Vagina (tissue), 2 donors: ENCODE results near the gene SHISA3. TPM values are rescaled to one million over a fixed set of nuclear protein-coding genes. Genes with fewer than 3 reads are reported as not detected.

Experiments used
- DNase-seq, 2 donors: peaks; one replicate each; pipeline ENCODE4 v3.0.0-alpha.2; 2017; ENCODE audit errors: extremely low spot score in 2 of 2
- H3K27ac ChIP-seq: fragments of 200-600 bp; sonication (generic); one replicate; pipeline ENCODE4 v1.5.1; 2019
- H3K27me3 ChIP-seq: fragments of 200-600 bp; sonication (generic); one replicate; pipeline ENCODE4 v1.5.1; 2019
- H3K36me3 ChIP-seq, 2 donors: fragments of 200-600 bp; sonication (generic); one replicate each; pipeline ENCODE4 v1.5.1; 2017 to 2019
- H3K4me1 ChIP-seq: fragments of 200-600 bp; sonication (generic); one replicate; pipeline ENCODE4 v1.5.1; 2019
- H3K4me3 ChIP-seq, 2 donors: fragments of 200-600 bp; sonication (generic); 1 replicate in 1 of 2; 2 replicates in 1 of 2; pipeline ENCODE4 v1.5.1; 2016 to 2019
- H3K9me3 ChIP-seq: fragments of 200-600 bp; sonication (generic); one replicate; pipeline ENCODE4 v1.5.1; 2019
- CTCF ChIP-seq, 3 experiments: fragments of 450-650 bp in 2 of 3; fragments of 200-600 bp in 1 of 3; sonication (generic) in 1 of 3; IDR thresholded peaks; one replicate each; pipeline ENCODE4 v1.5.1; 2017 to 2019; ENCODE audit warnings: antibody characterized with exemption in 3 of 3, mild to moderate bottlenecking in 2 of 3, moderate library complexity in 2 of 3
- POLR2A ChIP-seq, 2 donors: fragments of 450-650 bp; IDR thresholded peaks; one replicate each; pipeline ENCODE4 v1.6.1; 2017; ENCODE audit warnings: antibody characterized with exemption in 2 of 2, mild to moderate bottlenecking in 2 of 2, moderate library complexity in 2 of 2
- POLR2AphosphoS5 ChIP-seq, 2 donors: sonication (generic); formaldehyde crosslinking; IDR thresholded peaks; one replicate each; pipeline ENCODE4 v1.9.0; 2017; ENCODE audit warnings: antibody characterized with exemption in 2 of 2, mild to moderate bottlenecking in 2 of 2, low read depth in 1 of 2; ENCODE audit not compliant: insufficient read depth in 1 of 2
- intact Hi-C: fragments of 100-400 bp; cut with DNase I; formaldehyde crosslinking; loops from one replicate; pipeline ENCODE4 v1.15.1; 2023
- total RNA-seq: library from RNA; depleted of rRNA; stranded (reverse); fragments of >200 nt; gene quantifications from one replicate; pipeline ENCODE4 v1.2.3, GENCODE V29; 2016

SHISA3 gene
- total RNA-seq, 1 donor from 2014 or later = 4.4 TPM

GRCh38 chr4:42446823-42447222, 49.5 kb downstream of the SHISA3 start:
- no peak for TF ChIP-seq CTCF (IDR thresholded peaks at IDR 0.05)
- no peak for TF ChIP-seq POLR2AphosphoS5 (IDR thresholded peaks at IDR 0.05; ENCODE audit: insufficient read depth in 1 of 2, low read depth in 1 of 2)
- TF ChIP-seq POLR2A (IDR thresholded peaks at IDR 0.05) = no peak
- Histone ChIP-seq H3K9me3 (no peaks in the 10 kb centered on the region), H3K36me3 (no peaks in the 10 kb centered on the region), H3K4me1 (no peaks in the 10 kb centered on the region), H3K27ac (no peak overlapping the region), H3K27me3 (no peaks in the 10 kb centered on the region), H3K4me3 (no peak overlapping the region)
- intact Hi-C loops = no loop called here
- DNase-seq = no peak

Other genes starting within 250 kb of the SHISA3 start
- gene BEND4, start 244.8 kb upstream of the SHISA3 start, total RNA-seq = not detected